Measurements from ENCODE around the gene ADCY9.

DNA sequence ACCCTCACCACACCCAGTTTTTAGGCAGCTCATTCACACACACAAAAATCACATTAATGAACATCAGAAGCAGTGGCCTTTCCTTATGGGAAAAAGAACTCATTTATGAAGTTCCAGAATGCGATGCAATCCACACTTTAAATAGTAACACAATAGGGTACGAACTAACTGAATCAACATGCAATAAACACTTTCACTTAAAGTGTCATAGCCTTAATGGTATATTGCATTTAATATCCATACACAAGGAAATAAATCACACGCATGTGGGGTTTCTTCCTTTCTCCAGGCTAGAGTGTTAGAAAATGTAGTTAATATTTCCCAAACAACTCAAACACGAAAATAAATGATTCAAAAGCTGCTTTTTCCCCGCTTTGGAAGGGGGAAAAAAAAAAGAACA, 19.7 kb downstream of the ADCY9 start:
- no peak for TF ChIP-seq EZH2phosphoT487 (IDR thresholded peaks at IDR 0.05; ENCODE audit: insufficient read depth, low read depth)
- TF ChIP-seq EZH2 (IDR thresholded peaks at IDR 0.05; ENCODE audit: insufficient read depth, poor library complexity, severe bottlenecking), result no peak
